Cardiac fibroblast (primary cell): ENCODE measurements around the gene S100G.
"Not testable (repeated sequence)": the region's sequence is repeated elsewhere in the genome, so short reads cannot be mapped to it uniquely, and the experiment has no call there.

Experiments used
- DNase-seq, 2 donors: peaks; one replicate each; pipeline versions ENCODE4 v3.0.0 to v3.0.0-alpha.2; 2010; ENCODE audit warnings: low read depth in 2 of 2
- H3K4me3 ChIP-seq, 2 donors: replicated peaks in 1 of 2; 1 replicate in 1 of 2; 2 replicates in 1 of 2; pipeline ENCODE4 v1.5.1; 2011; ENCODE audit warnings: low read depth in 2 of 2, low read length in 2 of 2, mild to moderate bottlenecking in 2 of 2, moderate library complexity in 1 of 2
- TF ChIP-seq, protein P1 (sequence below): IDR thresholded peaks from one replicate; pipeline ENCODE4 v1.5.1; 2011; ENCODE audit warnings: low read depth, mild to moderate bottlenecking, low read length, inconsistent platforms

The S100G gene

GRCh38 chrX:16612257-16612897 is 37.6 kb upstream of the S100G start:
- no peak for DNase-seq
- no peak overlapping the region for H3K4me3 ChIP-seq
- TF ChIP-seq, protein P1, sequence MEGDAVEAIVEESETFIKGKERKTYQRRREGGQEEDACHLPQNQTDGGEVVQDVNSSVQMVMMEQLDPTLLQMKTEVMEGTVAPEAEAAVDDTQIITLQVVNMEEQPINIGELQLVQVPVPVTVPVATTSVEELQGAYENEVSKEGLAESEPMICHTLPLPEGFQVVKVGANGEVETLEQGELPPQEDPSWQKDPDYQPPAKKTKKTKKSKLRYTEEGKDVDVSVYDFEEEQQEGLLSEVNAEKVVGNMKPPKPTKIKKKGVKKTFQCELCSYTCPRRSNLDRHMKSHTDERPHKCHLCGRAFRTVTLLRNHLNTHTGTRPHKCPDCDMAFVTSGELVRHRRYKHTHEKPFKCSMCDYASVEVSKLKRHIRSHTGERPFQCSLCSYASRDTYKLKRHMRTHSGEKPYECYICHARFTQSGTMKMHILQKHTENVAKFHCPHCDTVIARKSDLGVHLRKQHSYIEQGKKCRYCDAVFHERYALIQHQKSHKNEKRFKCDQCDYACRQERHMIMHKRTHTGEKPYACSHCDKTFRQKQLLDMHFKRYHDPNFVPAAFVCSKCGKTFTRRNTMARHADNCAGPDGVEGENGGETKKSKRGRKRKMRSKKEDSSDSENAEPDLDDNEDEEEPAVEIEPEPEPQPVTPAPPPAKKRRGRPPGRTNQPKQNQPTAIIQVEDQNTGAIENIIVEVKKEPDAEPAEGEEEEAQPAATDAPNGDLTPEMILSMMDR = no peak

DNA sequence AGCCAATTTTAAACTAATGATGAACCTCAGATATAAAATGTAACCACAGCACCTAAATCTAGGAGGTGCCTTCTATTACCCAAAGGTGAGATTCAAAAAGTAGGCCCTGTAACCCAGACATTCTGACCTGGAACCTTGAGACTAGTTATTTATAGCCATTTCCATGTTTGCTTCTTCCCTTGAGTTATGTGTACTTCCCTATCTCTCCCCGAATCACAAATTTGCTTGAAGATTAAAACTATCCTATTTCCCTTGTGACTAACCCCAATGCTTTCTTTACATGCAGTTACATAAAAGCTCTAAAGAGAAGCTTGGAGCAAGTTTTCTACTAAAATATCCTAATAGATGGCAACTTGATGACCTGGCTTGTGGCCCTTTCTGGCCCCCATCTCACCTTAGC is 32.6 kb upstream of the S100G start:
- TF ChIP-seq, protein P1 = no peak
- H3K4me3 ChIP-seq = no peak overlapping the region
- DNase-seq = no peak

DNA sequence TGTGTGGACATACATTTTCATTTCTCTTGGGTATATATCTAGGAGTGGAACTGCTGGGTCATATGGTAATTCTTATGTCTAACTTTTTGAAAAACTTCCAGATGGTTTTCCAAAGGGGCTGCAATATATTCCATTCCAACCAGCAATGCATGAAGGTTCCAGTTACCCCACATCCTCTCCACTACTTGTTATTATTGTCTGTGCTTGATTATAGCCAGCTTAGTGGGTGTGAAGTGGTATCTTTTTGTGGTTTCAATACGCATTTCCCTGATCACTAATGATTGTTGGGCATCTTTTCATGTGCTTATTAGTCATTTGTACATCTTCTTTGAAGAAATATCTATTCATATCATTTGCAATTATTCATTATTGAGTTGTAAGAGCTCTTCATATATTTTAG is 31.5 kb upstream of the S100G start:
- no peak for DNase-seq
- TF ChIP-seq, protein P1 = no peak
- H3K4me3 ChIP-seq = no peak overlapping the region

GRCh38 chrX:16619024-16619423 is 30.9 kb upstream of the S100G start:
- no peak overlapping the region for H3K4me3 ChIP-seq
- TF ChIP-seq, protein P1 = no peak
- no peak for DNase-seq

GRCh38 chrX:16628511-16628910 is 21.4 kb upstream of the S100G start:
- DNase-seq = peak; percentile 52 to 66
- not testable (repeated sequence) for H3K4me3 ChIP-seq

DNA sequence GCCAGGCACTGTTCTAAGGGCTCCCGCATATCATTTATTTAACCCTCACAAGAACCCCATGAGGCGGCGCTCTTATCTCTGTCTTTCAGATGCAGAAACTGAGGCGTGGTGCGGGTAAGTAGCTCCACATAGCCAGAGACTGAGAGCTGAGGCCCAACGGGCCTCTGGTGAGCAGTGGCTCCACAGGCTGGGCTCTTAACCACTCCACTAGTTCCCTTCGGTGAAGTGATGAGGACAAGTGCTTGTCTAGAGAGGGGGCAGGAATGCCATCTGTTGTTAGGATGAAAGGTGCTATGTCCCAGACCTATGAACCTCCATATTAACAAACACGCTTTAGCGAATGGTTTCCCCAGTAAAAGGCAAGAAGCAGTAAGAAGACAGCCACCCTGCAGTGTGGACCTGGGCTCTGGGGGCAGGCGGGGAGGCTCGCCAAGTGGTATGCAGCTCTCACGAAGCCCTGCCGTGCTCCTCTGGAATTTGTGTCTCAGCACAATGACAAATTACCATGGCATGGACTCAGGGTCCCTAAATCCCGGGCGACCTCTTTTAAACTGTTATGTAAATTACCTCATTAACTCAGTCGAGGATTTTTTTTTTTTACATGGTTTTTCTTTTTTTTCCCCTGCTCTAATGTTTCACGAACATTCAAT is 20.9 kb upstream of the S100G start:
- no peak for DNase-seq
- H3K4me3 ChIP-seq = no peak overlapping the region
- TF ChIP-seq, protein P1 = no peak

- no peak overlapping the region for H3K4me3 ChIP-seq
- TF ChIP-seq, protein P1 = no peak
- no peak for DNase-seq
Observed at GRCh38 chrX:16629909-16630308, 20.0 kb upstream of the S100G start.
